SH-SY5Y (cell line): ENCODE data around the gene IFI6.

Experiments used
- GATA2 ChIP-seq: IDR thresholded peaks from 2 replicates; pipeline ENCODE4 v1.6.1; 2011; ENCODE audit warnings: mild to moderate bottlenecking, low read depth, low read length
- GATA3 ChIP-seq: IDR thresholded peaks from 2 replicates; pipeline ENCODE4 v1.6.1; 2011; ENCODE audit warnings: low read depth, mild to moderate bottlenecking, low read length, moderate library complexity

DNA sequence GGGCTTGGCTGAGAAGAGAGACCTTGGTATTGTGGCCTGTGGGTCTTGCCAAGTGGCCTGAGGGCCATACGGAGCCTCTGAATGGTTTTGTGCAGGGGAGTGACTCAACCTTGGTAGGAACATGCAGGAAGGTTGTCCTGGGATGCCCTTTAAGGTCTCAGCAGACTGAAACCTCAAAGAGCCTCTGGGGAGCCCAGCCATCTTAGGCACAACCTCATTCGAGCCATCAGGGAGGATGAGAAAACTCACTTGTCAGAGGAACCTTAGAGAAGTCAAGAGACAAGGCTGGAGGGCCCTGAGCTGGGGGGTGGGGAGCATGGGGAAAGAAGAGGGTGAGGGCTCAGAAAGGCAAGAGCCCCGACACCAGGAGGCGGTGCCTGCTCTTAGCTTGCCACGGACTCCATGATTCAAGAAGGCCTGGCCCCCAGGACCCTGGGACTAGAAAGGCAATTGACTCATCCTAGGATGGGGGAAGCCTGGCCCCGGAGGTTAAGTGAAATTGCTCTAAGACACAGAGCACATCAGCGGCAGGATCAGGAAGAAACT lies 13.0 kb downstream of the IFI6 start:
- no peak for TF ChIP-seq GATA3
- no peak for TF ChIP-seq GATA2
